DMS53 treated with DMSO at 0.1 percent for 48 hours (cell line): ENCODE results near the gene INF2.
"Not testable (repeated sequence)": the region's sequence is repeated elsewhere in the genome, so short reads cannot be mapped to it uniquely, and the experiment has no call there.

Experiments used
- DNase-seq: peaks from one replicate; lab custom pipeline; 2025; ENCODE audit not compliant: unreplicated experiment; lab: John Stamatoyannopoulos, UW

INF2 gene

DNA sequence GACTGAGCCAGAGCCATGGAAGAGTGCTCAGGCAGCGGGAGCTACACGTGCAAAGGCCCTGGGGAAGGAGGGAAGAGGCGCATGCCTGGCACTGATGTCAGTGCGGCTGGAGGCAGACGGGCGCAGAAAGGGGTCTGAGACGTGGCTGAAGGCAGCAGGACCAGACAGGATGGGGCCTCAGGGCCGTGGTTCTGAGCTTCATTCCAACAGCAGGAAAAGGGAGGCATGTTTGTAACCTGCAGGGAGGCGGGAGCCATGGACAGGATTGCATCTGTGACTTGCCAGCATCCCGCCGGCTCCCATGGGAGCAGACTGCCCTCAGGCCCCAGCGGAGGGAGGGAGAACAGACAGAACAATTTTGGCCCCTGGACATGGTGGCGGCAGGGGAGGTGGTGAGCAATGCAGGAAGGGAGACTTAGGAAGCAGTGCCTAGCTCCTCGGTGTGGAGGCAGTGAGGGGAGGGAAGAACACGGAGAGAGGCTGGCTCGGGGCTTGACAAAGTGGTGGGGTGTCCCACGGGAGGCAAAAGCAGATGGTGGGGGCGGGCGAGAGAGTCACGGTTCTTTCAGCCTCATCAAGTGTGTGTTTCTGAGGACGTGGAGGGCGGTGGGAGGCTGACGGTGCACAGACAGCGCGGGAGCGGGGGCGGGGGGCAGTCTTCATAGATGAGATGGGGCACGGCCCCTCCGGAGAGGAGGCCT is 33.3 kb upstream of the INF2 start:
- no peak for DNase-seq

DNA sequence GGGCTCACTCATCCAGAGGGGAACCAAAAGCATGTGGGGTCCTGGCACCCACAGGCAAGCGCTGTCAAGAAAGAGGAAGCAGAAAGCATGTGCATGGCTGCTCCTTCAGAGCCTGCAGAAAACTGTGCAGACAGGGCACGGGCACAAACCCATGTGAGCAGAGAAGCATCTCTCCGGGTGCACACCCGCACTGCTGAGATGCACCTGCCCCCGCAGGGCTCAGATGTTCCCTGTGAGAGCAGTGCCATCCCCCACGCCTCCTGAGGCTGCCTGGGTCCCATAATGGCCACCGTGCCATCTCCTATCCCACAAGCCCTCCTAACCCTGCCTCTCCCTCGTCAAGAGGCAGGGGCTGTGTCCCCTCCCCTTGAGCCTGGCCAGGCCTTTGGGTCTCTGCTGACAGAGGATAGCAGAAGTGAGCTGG is 32.3 kb upstream of the INF2 start:
- DNase-seq = no peak

DNA sequence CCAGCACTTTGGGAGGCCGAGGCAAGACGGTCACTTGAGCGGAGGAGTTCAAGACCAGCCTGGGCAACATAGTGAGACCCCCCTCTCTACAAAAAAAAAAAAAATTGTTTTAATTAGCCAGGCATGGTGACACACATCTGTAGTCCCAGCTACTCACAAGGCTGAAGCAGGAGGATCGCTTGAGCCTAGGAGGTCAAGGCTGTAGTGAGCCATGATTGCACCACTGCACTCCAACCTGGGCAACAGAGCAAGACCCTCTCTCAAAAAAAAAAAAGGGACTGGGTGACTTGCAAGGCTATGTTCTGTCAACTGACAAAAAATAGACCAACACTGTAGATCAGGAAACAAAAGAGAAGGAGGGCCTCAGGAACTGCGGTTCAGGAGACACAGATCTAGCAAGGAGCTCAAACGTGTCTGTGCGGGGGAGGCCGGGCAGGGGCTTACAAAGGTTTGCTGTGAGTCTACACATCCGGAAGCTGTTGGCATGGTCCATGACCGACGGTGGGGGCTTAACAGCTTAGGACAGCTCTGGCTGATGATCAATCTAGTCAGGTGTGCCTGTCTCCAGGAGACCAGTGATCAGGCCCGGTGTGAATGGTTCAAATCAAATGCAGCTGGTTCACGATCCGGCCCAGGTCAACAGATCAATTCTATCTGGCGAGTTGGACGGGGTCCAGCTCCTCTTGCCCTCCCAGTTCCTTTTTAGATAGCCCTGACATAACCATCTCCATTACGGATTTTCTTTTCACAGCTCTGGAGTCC is 31.7 kb upstream of the INF2 start:
- DNase-seq = no peak

DNA sequence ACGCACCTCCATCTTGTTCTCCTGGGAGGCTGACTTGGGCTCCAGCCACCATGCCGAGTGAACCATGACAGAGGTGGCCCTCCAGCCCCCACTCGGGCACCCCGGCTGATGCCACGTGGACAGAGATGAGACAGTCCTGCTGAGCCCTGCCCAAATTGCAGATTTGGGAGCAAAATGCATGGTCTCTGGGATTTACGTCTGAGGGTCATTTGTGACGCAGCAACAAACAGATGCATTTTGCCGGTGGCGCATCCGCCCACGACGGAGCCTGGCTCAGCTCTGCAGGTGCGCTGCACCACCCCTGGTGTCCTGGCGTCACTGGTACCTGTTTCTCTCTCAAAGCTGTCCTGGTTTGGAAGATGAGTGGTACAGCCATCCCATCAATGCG is 31.1 kb upstream of the INF2 start:
- no peak for DNase-seq

DNA sequence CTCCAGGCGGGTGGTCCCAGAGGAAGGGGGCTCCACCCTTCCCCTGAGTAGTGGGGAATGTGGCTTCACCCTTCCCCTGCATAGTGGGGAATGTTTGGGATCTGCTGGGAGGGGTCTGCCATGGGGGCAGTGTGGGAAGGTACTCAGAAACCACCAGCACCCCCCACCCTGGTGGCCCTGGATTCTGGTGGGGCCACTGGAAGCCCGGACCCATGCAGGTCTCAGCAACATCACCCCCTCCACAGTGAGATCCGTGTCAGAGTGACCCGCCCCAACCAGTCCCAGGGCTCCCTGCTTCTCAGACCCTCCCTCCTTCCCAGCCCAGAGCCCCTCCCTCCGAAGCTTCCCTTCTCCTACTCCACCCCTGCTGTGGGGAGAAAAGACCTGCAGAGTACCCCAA is 30.3 kb upstream of the INF2 start:
- no peak for DNase-seq

DNA sequence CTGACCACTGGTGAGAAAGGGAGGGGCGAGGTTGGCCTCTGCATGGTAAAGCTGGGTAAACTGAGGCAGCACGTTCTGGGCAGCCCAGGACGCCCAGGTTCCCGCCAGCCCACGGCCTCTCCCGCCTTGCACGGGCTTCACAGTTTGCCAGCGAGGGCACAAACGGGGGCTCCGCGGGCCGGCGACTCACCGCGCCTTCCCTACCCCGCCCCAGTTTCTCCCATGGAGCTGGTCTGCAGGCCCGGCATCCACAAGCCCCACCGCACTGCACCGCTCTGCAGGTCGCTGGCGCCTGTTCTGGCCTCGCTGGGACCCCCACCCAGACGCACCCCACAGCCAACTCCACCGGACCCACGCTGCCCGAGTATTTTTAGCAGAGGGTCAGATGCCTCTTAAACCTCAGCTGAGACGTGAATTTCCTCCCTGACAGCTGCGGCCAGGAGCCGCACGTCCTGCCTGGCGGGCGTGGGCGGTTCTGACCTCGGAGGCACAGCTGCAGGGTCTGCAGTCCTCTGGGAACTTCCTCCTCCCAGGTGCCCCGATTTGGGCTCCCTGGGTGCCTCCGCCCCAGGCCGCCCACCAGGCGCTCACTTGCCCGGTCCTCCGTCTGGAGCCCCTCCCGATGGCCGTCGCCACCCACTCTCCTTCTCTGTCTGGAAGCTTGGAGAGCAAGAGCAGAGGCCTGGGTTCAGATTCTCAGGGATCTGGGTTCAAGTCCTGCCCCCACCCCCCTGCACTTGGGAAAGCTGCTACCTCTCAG is 29.5 kb upstream of the INF2 start:
- no peak for DNase-seq

DNA sequence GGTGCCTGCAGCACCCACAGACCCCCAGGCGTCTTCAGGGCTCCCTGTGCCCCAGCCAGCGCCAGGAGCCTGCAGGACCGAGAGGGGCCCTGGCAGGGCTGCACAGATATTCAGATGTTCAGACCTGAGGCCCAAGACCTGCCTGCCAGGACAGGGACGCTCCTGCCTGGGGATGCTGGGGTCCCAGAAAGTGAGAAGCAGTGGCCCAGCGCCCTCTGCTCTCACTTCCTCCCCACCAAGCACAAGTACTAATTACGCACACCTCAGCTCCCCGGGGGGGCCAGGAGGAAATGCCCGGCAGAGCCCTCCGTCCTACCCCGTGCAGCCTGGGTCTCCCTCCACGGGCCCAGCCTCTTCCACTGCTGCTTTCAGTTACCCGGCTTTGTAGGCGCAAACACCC is 28.8 kb upstream of the INF2 start:
- DNase-seq = no peak

DNA sequence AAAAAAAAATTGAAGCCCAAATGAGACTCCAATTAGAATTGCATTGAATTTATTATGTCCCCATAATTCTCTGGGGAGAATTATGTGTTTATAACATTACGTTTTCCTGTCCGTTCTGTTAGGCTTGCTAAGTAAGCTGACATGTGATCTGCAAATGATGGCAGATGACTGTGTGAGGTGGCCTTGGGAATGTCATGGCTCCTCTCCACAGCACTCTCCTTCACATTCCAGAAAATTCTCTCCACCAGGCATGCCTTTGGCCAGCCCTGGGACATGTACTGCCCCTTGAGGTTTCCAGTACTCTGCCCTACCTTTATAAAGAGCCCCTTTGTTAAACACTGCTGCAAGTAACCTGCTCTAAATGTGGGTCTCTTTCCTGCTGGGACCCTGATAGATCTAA is 28.3 kb upstream of the INF2 start:
- no peak for DNase-seq

DNA sequence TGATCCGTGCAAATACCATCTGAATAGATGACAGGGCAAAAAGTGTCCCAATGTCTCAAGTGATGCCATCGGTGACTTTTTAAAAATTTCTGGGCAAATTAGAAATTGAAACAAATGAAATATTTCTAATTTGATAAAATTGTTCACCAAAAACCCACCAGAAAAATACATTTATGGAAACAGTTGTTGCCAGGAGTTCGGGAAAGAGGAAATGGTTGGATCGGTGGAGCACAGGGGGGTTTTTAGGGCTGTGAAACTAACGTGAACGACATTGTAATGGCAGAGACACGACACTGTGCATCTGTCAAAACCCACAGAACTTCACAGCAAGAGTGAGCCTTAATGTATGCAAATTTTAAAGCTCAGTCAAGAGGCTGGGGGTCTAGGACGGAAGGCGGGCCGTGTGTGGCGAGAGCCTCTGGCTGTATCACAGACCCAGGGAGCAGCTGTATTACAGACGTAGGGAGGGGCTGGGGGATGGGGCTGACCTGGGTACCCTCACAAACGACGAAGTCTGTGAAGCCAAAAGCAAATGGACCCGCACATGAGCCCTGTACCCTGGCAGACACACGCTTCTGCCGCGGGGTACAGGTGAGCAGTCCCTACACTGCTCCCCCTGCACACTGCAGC is 27.8 kb upstream of the INF2 start:
- not testable (repeated sequence) for DNase-seq

DNA sequence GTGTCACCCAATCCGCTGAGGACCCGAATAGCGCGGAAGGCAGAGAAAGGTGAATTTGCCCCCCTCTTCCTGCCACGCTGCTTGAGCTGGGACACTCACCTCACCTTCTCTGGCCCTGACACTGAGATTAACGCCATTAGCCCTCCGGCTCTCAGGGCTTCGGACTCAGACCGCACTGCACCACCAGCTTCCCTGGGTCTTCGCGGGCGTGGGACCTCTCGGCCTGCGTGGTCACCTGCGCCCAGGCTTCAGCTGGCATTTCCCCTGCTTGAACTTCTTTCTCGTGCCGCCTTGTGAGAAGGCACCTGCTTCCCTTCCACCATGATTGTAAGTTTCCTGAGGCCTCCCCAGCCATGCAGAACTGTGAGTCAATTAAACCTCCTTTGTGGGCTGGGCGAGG is 26.9 kb upstream of the INF2 start:
- DNase-seq = not testable (repeated sequence)

DNA sequence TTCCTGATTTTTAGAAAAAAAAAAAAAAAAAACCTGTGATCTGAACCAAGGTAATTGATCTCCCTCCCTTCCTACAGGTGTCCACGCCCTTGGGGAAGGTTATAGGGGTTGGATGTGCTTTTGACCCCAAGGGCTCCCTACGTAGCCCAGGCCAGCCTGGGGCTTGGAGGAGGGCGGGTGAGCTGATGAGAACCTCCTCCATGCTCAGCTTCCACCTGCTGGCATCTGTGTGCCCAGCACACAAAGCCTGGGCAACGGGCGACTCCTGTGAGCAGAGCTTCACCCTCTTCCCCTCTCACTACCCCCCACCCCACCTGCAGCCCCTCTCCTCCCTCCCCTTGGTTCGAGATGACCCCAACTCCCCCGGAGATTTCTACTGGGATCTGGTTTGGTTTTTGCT is 25.3 kb upstream of the INF2 start:
- DNase-seq = no peak

DNA sequence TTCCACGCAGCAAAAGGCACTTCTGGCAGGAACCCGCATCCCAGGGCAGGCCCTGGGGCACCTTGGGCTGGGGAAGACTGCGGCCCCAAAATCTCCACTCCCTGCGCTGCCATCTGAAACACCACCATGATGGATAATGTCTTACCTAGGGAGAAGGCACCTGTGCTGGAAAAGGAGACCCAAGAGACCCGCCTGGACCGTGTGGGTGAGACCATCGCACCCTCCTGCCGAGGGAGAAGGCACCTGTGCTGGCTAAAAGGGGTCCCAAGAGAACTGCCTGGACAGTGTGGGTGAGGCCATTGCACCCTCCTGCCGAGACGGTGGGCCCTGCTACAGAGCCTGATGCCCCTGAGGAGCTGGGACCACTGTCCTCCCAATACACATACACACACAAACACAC is 24.8 kb upstream of the INF2 start:
- no peak for DNase-seq

DNA sequence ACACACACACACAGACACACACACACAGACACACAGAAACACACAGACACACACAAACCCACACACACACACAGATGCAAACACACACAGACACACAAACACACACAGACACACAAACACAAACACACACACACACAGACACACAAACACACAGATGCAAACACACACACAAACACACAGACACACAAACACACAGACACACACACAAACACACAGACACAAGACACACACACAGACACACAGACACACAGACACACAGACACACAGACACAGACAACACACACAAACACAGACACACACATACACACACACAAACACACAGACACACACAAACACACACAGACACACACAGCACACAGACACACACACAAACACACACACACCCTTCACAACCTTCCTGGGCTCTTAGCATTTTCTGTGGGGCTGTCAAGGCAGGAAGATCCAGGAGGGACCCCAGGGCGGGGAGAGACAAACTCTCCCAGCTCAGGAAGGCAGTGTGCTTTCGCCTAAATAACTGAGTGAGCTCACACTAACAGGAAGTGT is 24.2 kb upstream of the INF2 start:
- no peak for DNase-seq

DNA sequence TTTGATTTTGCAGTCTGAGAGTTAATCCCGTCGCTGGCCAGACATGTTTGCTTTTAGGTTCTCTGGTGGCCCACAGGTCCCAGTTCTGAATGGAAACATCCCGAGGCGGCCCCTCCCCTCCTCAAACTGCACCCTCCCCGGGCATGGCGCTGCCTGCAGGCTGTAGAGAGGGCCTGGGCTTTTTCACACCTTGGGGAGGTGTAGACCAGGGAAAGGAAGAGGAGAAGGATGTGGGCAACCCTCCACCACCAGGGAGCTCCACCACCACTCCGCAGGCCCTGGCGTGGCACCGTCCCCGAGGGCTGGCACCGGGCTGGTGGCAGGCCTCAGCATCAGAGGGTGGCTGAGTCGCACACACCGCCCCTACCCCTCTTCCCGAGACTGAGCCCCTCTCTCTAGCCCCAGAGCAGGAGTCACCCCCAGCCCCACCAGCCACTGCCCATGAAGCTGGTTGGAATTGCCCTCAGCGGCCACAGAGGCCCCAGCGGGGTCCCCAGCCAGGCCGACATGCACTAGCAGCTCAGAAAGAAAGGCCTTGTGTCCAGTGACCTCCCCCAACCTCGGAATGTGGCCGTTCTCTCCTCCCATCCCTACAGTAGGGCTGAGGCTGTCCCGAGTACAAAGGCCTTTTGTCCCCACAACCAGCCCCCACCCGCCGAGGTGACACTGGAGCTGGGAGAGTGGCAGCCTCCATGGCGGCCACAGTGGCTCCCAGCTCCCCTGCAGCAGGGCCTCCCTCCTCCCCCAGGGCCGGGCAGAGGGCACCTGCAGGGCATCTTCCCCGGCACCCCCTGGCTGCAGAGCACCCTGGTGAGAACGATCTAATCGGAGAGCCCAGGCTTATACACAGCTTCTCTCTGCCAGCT is 23.5 kb upstream of the INF2 start:
- peak; percentile 17 for DNase-seq

DNA sequence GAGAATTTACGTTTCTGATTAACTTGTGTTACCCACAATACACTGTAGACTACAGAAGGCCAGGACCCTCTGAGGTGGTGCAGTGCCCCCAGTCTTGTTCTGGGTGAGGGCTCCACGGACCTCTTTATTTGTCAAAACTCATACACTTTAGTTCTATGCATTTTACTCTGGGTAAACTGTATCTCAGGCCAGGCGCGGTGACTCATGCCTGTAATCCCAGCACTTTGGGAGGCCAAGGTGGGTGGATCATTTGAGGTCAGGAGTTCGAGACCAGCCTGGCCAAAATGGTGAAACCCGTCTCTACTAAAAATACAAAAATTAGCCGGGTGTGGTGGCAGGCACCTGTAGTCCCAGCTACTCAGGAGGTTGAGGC is 22.9 kb upstream of the INF2 start:
- not testable (repeated sequence) for DNase-seq

DNA sequence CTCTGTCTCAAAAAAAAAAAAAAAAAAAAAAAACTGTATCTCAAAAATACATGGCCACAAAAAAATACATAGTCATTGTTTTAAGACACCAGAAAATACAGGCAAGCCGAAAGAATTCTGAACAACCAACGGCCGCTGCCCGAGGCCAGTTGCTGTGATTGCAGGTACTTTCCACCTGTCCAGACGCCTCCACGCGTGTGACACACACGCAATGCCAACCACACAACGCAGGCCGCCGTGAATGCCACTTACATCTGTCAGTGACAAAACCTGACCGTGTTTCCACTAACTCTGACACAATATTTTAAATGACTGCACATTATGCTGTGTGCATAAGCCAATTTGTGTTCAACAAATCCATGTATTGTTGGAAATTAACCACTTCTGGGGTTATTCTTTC is 22.4 kb upstream of the INF2 start:
- no peak for DNase-seq

DNA sequence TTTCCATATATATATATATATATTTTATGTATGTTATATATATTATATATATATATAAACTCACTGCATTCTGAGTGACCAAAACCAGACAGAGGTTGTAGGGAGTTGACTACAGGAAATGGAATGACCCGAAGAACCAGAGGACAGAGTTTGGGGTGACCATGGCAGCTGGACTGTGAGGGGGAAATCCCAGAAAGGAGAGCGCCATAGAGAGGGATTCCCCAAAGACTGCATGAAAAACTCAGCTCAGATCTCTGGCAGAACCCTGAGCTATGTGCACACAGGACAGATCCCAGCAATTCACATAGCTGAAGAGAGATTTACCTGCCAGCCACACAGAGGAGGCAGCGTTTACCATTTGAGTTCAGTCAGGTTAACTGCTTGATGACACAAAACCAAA is 19.7 kb upstream of the INF2 start:
- DNase-seq = no peak

DNA sequence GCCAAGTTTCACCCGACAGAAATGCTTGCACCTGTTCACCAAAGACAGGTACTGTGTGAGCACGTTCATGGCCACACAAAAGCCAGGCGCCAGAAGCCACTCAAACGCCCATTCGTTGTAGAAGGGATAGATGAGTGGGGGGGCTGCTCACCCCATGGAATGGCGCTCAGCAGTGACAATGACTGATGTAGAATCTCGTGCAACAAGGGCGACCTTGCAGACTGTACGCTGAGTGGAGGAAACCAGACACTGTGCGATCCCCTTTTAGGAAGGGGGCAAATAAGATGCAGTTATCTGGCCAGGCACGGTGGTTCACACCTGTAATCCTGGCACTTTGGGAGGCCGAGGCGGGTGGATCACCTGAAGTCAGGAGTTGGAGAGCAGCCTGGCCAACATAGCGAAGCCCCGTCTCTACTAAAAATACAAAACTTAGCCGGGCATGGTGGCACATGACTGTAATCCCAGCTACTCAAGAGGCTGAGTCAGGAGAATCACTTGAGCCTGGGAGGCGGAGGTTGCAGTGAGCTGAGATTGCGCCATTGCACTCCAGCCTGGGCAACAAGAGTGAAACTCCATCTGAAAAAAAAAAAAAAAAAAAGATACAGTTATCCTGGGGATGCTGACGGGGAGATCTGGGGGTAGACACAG is 18.0 kb upstream of the INF2 start:
- not testable (repeated sequence) for DNase-seq

DNA sequence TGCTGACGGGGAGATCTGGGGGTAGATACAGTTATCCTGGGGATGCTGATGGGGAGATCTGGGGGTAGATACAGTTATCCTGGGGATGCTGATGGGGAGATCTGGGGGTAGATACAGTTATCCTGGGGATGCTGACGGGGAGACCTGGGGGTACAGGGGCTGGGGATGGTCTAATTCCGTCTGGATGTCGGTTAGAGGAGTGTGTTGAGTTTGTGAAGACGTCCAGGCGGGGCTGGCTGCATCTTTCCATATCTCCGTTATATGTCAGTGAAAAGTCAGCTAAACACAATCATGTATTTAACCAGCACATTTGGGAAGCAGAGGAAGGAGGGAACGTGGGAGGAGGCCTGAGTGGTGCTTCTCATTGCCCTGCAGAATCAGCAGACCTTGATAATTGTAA is 17.3 kb upstream of the INF2 start:
- not testable (repeated sequence) for DNase-seq

DNA sequence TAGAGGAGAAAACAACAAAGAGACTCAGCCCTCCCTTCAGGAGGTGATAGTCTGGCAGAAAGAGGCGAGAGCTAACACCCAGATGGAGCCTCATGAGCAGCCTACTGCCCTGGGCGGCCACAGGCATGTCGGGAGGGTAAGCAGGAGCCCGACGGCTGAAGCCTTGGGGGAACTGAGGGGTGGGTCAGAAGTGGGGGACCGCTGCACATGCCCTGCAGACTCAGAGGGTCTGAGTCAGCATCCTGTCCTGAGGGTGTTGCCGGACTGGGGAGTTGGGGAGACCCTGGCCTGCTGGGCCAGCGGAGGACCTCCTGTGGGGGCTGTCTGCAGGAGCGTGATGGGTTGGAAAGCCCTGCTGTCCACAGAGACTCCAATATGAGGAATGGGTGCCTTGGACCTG is 15.9 kb upstream of the INF2 start:
- no peak for DNase-seq
